GM12892 (cell line): ENCODE data around the gene ALPL.
"Not testable (repeated sequence)": the region's sequence is repeated elsewhere in the genome, so short reads cannot be mapped to it uniquely, and the experiment has no call there.

Source experiments
- DNase-seq: peaks from one replicate; pipeline ENCODE4 v3.0.0; 2011; ENCODE audit not compliant: insufficient read length
- FAIRE-seq: peaks from 2 replicates; lab custom pipeline; 2011; peaks lifted over from hg19 to GRCh38; lab: Jason Lieb, UNC
- POLR2A ChIP-seq: IDR thresholded peaks from 2 replicates; pipeline ENCODE4 v1.6.1; 2011; ENCODE audit warnings: low read depth, low read length, control low read depth
- POLR2AphosphoS5 ChIP-seq: IDR thresholded peaks from 2 replicates; pipeline ENCODE4 v1.6.1; 2011; ENCODE audit warnings: low read depth, low read length, control low read depth
- TAF1 ChIP-seq: IDR thresholded peaks from 2 replicates; pipeline ENCODE4 v1.6.1; 2011; ENCODE audit warnings: low read depth, mild to moderate bottlenecking, control low read depth, low read length, borderline replicate concordance

Gene ALPL

GRCh38 chr1:21510113-21510493 lies 880 bp downstream of the ALPL start:
- TF ChIP-seq POLR2A: no peak
- TF ChIP-seq POLR2AphosphoS5: no peak
- no peak for TF ChIP-seq TAF1
- DNase-seq (no peak), FAIRE-seq (no peak)

DNA sequence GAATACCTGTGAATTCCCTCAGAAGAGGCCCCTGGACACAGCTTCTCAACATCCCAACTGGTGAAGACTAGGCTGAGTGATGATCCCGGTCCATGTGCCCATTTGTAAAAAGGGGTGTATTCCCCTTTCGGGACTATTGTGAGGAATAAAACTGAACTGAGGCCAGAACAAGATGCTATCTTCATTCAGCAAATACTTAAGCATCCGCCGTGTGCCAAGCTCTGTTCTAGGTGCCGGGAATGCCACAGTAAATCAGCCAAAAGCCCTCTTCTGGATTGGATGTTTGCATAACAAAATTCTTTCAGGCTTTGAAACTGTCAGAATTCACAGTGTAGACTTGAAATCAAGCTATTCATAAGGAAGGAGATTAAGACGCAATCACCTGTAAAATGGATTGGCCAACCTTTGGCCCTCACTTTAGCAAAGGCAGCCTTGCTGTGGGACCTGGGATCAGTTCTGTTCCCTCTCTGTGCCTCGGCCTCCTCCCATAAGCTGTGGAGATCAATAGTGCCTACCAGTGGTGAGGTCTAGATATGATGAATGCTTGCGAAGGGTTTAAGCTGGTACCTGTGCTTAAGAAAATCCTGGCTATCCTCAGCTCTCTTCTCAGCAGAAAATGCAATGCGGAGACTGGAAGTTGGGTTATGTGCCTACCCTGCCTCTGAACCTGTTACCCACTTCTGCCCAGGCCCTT lies 1.8 kb downstream of the ALPL start:
- TF ChIP-seq POLR2AphosphoS5: no peak
- no peak for TF ChIP-seq TAF1
- no peak for TF ChIP-seq POLR2A
- FAIRE-seq: no peak
- no peak for DNase-seq

DNA sequence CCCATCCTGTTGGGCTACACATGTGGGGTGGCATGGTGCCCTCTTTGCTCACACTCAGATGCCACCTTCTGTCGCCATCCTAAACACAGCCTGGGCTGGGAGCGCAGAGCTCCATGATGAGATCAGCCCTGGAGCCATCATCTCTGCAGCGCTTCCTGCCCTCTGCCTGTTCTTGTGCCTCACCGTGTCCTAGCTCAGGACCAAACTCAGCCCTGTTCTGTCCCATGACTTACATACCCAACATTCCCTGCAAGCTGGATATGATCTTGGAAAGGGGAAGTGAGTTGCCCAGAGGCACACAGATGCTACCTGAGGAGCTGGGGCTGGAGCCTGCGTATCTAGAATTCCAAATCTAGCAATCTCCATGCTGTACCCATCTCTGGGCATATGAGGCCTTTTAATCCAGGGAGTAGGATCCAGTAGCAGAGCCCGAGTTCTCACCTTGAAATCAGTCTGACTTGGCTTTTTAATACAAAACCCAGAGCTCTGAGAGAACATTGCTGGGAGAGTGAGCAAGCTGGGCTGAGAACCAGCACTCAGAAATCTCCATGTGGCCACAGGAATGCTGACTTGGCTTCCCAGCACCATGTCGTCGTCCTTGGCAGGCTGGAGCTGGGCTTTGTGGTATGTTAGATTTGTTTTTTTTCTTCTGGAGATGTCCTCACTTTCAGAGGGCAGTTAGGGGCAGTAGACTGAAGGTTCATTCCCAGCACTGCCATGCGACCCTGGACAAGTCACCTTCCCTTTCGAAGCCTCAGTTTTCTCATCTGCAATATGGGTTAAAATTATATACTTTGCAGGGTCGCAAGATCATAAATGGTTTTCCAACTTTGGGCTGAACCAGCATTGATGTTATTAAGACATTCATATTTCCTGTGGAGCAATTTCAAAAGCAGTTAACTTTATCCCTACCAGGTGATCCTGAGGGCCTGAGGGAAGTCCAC lies 2.6 kb downstream of the ALPL start:
- DNase-seq: no peak
- FAIRE-seq: no peak
- TF ChIP-seq TAF1 (no peak), POLR2AphosphoS5 (no peak), POLR2A (no peak)

- peak; percentile 82 for FAIRE-seq
- DNase-seq: peak; percentile 41
Observed at GRCh38 chr1:21514245-21514644, 5.0 kb downstream of the ALPL start.

GRCh38 chr1:21517161-21517589 lies 8.0 kb downstream of the ALPL start:
- FAIRE-seq: no peak

More at GRCh38 chr1:21514245-21514644, 5.0 kb downstream of the ALPL start:
- TF ChIP-seq TAF1 (no peak), POLR2A (no peak), POLR2AphosphoS5 (no peak)

DNA sequence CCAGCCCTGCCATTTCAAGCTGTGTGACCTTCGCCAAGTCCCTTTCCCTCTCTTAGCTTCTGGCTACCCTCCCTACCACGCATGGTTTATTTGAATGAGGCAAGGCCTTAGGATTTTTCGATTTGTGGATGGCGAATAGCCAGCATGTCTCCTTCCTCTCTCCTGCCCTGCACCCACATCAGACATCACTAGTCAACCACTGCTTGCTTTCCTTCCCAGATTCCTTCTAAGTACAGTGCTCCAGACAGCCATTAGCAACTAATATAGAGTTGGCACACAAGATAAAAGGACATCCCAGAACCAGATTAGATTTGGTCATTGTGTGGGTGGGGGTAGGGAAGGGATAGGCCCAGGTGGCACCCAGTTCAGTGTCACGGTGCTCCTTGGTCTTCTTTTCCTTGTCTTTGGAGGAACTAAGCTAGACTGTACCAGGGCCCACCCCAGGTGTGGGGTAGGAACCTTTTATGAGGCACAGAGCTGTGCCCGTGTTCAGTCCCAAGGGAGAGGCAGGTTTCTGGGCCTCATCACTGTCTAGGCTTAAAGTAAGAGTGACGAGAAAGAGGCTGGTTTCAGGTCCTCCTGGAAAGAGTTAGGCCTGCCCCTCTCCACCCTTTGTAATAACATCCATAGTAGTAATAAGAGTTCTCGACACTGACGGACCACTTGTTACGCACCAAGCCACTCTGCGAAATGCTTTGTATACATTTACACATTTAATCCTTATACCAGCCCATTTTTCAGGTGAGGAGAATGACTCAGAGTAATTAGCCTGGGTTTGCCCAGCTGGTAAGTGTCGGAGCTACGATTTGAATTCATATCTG lies 8.6 kb downstream of the ALPL start:
- FAIRE-seq (no peak), DNase-seq (no peak)
- TF ChIP-seq POLR2A (no peak), TAF1 (no peak), POLR2AphosphoS5 (no peak)

More at GRCh38 chr1:21517161-21517589, 8.0 kb downstream of the ALPL start:
- no peak for DNase-seq
- TF ChIP-seq POLR2A: no peak
- TF ChIP-seq TAF1: no peak
- TF ChIP-seq POLR2AphosphoS5: no peak

DNA sequence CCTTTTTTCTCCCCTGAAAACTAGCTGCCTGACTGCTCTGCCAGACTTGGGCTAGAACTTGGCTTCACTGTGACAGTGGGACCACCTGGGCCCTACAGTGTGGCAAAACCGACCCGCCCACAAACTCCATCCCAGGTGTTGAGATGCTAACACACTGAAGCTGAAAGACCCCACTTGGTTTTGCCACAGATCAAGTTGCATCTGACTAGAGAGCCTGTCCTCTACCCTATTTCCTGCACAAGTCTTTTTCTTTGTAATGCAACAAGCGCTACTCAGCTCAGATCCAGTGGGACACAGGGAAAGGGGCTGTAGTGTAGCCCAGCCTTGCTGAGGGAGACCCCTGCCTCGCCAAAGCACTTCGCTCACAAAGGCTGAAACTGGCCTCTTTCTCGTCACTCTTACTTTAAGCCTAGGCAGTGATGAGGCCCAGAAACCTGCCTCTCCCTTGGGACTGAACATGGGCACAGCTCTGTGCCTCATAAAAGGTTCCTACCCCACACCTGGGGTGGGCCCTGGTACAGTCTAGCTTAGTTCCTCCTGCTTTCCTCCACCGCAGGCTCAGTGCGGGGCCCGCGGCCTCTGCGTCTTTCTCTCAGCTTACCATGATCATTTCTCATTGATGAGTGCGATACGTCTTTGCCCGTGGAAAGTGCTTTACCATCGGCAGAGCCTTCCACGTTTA lies 9.7 kb downstream of the ALPL start:
- no peak for FAIRE-seq
- DNase-seq: no peak

DNA sequence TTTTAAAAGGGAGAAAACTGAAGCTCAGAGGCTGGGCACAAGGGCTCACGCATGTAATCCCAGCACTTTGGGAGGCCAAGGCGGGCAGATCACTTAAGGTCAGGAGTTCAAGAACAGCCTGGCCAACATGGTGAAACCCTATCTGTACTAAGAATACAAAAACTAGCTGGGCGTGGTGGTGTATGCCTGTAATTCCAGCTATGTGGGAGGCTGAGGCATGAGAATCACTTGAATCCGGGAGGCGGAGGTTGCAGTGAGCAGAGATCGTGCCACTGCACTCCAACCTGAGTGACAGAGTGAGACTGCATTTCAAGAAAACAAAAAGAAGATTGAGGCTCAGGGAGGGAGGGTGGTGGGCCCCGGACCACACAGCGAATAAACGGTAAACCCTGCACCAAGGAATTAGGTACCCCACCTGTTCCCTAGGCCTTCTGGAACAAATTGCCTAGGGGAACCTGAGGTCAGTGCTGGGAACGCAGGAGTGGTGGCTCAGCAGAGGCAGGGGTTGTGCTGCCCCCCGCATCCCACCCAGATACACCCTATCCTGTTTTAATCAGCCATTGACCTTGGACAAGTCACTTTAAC lies 10.4 kb downstream of the ALPL start:
- not testable (repeated sequence) for DNase-seq, FAIRE-seq

More for the DNA sequence above, 9.7 kb downstream of the ALPL start:
- TF ChIP-seq POLR2A: no peak
- no peak for TF ChIP-seq TAF1
- no peak for TF ChIP-seq POLR2AphosphoS5

- DNase-seq (no peak), FAIRE-seq (no peak)
- TF ChIP-seq TAF1 (no peak), POLR2AphosphoS5 (no peak), POLR2A (no peak)
Observed at GRCh38 chr1:21520899-21521716, 11.9 kb downstream of the ALPL start.

- no peak for FAIRE-seq
Observed at GRCh38 chr1:21521717-21522060, 12.5 kb downstream of the ALPL start.

More at GRCh38 chr1:21521717-21522060, 12.5 kb downstream of the ALPL start:
- no peak for DNase-seq
- TF ChIP-seq POLR2AphosphoS5: no peak
- TF ChIP-seq POLR2A: no peak
- no peak for TF ChIP-seq TAF1
